Activated CD8-positive, alpha-beta memory T cell treated with anti-CD3 and anti-CD28 coated beads for 24 hours (primary cell): ENCODE data around the gene DRC7.
"Not testable (repeated sequence)": the region's sequence is repeated elsewhere in the genome, so short reads cannot be mapped to it uniquely, and the experiment has no call there.

Source experiments
- DNase-seq: peaks from one replicate; pipeline ENCODE4 v3.0.0-alpha.2; 2020

DRC7 gene

GRCh38 chr16:57695680-57696069 is 1.1 kb downstream of the DRC7 start:
- DNase-seq, result no peak

GRCh38 chr16:57696240-57696639 is 1.6 kb downstream of the DRC7 start:
- DNase-seq, result no peak

- DNase-seq, result no peak
Observed at GRCh38 chr16:57697896-57698537, 3.4 kb downstream of the DRC7 start.

GRCh38 chr16:57698812-57699405 is 4.3 kb downstream of the DRC7 start:
- no peak for DNase-seq

GRCh38 chr16:57699481-57699880 is 4.9 kb downstream of the DRC7 start:
- DNase-seq, result no peak

- no peak for DNase-seq
Observed at GRCh38 chr16:57699899-57700298, 5.3 kb downstream of the DRC7 start.

- no peak for DNase-seq
Observed at GRCh38 chr16:57700781-57701551, 6.4 kb downstream of the DRC7 start.

GRCh38 chr16:57701759-57702371 is 7.3 kb downstream of the DRC7 start:
- DNase-seq, result no peak

GRCh38 chr16:57703416-57704010 is 8.9 kb downstream of the DRC7 start:
- no peak for DNase-seq

GRCh38 chr16:57704011-57704904 is 9.7 kb downstream of the DRC7 start:
- DNase-seq, result no peak

- DNase-seq, result no peak
Observed at GRCh38 chr16:57704905-57705852, 10.6 kb downstream of the DRC7 start.

- DNase-seq, result no peak
Observed at GRCh38 chr16:57706717-57707116, 12.1 kb downstream of the DRC7 start.

- DNase-seq, result no peak
Observed at GRCh38 chr16:57707331-57707730, 12.7 kb downstream of the DRC7 start.

- no peak for DNase-seq
Observed at GRCh38 chr16:57708168-57708567, 13.6 kb downstream of the DRC7 start.

GRCh38 chr16:57709663-57710062 is 15.1 kb downstream of the DRC7 start:
- DNase-seq, result no peak

- DNase-seq, result no peak
Observed at GRCh38 chr16:57711346-57711745, 16.7 kb downstream of the DRC7 start.

GRCh38 chr16:57711993-57712392 is 17.4 kb downstream of the DRC7 start:
- no peak for DNase-seq

GRCh38 chr16:57712569-57712968 is 18.0 kb downstream of the DRC7 start:
- DNase-seq, result not testable (repeated sequence)

GRCh38 chr16:57713596-57713995 is 19.0 kb downstream of the DRC7 start:
- no peak for DNase-seq

- DNase-seq, result no peak
Observed at GRCh38 chr16:57714047-57714446, 19.4 kb downstream of the DRC7 start.

GRCh38 chr16:57720142-57720575 is 25.6 kb downstream of the DRC7 start:
- peak; percentile 76 for DNase-seq
